ENCODE results near the gene JAML. TPM values are rescaled to one million over a fixed set of nuclear protein-coding genes. Genes with fewer than 3 reads are reported as not detected.

The JAML gene
- total RNA-seq, 1 donor from 2014 or later, result not detected

- TF ChIP-seq CTCF (conservative IDR thresholded peaks at IDR 0.05; ENCODE audit: low read depth, low read length), result no peak
- DNase-seq (ENCODE audit: low read depth), result no peak
- peak within 1 kb of the TSS; percentile 73 for H3K4me3 ChIP-seq (ENCODE audit: low read depth, low read length)
These were observed 27.2 kb upstream of the JAML start, which contains the start of gene MPZL3 for GRCh38 chr11:118251858-118252652. Gene MPZL3 (minus strand): TSS chr11:118252365. CDS start chr11:118252294, 71 bp downstream.

- H3K4me3 ChIP-seq (ENCODE audit: low read depth, low read length), result no peak overlapping the region
- DNase-seq (ENCODE audit: low read depth), result no peak
- TF ChIP-seq CTCF (conservative IDR thresholded peaks at IDR 0.05; ENCODE audit: low read depth, low read length), result no peak
These were observed 22.2 kb upstream of the JAML start for GRCh38 chr11:118247041-118247440.

GRCh38 chr11:118245936-118246562, 21.2 kb upstream of the JAML start:
- no peak for TF ChIP-seq CTCF (conservative IDR thresholded peaks at IDR 0.05; ENCODE audit: low read depth, low read length)
- no peak for DNase-seq (ENCODE audit: low read depth)
- H3K4me3 ChIP-seq (ENCODE audit: low read depth, low read length), result no peak overlapping the region

GRCh38 chr11:118243993-118244762, 19.4 kb upstream of the JAML start:
- no peak for DNase-seq (ENCODE audit: low read depth)
- no peak for TF ChIP-seq CTCF (conservative IDR thresholded peaks at IDR 0.05; ENCODE audit: low read depth, low read length)
- H3K4me3 ChIP-seq (ENCODE audit: low read depth, low read length), result no peak overlapping the region

- no peak overlapping the region for H3K4me3 ChIP-seq (ENCODE audit: low read depth, low read length)
- DNase-seq (ENCODE audit: low read depth), result no peak
- TF ChIP-seq CTCF (conservative IDR thresholded peaks at IDR 0.05; ENCODE audit: low read depth, low read length), result no peak
These were observed 18.4 kb upstream of the JAML start for GRCh38 chr11:118243161-118243560.

- no peak overlapping the region for H3K4me3 ChIP-seq (ENCODE audit: low read depth, low read length)
- no peak for TF ChIP-seq CTCF (conservative IDR thresholded peaks at IDR 0.05; ENCODE audit: low read depth, low read length)
These were observed 16.9 kb upstream of the JAML start for GRCh38 chr11:118241764-118242098.

More at GRCh38 chr11:118241764-118242098, 16.9 kb upstream of the JAML start:
- DNase-seq (ENCODE audit: low read depth), result no peak

All from epithelial cell of proximal tubule (primary cell).